Activated T-helper 9 cell treated with anti-CD3 and anti-CD28 coated beads, Interleukin-2, amount 50 U/mL, for 16 hours (primary cell): Measurements from ENCODE around the gene MNAT1.

Source experiments
- DNase-seq: peaks from one replicate; pipeline ENCODE4 v3.0.0-alpha.2; 2020; ENCODE audit warnings: low read depth

Gene MNAT1

DNA sequence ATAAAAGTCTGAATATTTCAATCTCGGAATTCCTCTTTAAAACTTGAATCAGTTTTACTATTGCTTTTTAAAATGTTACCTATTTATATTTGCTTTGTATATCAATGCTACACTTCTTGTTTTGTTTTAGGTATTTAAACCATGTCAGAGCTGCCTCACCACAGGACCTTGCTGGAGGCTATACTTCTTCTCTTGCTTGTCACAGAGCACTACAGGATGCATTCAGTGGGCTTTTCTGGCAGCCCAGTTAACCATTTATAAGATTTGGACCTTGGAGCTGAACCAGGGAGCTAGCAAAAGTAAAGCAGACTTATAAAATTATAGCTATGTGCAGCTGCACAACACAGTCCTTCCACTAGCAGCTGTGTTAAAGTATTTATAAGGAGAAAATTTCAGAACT is 233.5 kb downstream of the MNAT1 start:
- no peak for DNase-seq

DNA sequence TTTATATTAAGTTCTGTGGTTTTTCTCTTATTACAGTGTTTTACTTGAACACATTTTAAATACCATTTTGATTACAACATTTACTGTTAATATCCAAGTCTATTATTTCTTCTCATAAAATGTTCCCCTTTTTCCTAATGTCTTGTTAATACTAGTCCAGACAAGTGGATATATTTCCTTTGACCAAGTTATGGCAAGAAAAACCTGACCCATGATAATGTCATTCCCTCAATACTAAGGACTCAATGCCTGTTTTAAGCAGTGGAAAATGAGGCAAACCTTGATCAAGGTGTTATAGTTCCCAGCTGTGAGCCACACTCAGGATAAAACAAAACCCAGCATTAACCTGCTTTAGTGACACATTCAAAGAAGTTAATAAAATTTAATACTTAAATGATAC is 234.1 kb downstream of the MNAT1 start:
- DNase-seq, result no peak

DNA sequence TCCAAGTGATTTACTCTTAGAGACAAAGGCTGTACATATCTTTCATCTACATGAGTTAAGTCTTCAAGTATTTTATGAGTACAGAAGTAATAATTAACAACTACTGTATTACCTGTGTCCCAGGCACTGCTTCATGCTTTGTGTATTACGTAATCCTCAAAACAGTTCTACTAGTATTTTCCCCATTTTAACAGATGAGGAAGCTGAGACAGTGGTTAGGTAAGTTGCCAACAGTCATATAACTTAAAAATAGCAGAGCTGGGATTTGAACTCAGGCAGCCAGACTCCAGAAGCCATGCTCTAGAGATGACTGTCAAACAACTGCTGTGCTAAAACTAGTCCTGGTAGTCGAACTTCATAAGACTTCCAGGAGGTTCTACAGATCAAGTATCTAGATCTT is 235.6 kb downstream of the MNAT1 start:
- no peak for DNase-seq

DNA sequence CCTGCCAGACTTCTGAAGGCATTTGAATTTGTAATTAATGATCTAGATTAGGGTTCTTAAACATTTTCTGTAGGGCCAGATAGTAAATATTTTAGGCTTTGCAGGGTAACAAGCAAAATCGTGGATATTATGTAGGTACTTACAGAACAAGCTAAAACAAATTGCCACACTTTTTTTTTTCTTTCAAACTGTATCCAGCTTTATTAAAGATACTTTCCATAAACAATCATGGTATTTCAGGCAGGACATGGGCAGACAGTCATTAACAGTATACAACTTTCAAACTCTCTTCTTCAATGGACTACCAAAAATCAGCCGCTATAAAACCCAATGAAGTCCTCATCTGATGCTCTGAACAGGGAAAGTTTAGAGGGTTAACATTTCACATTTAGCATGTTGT is 236.7 kb downstream of the MNAT1 start:
- DNase-seq, result no peak

DNA sequence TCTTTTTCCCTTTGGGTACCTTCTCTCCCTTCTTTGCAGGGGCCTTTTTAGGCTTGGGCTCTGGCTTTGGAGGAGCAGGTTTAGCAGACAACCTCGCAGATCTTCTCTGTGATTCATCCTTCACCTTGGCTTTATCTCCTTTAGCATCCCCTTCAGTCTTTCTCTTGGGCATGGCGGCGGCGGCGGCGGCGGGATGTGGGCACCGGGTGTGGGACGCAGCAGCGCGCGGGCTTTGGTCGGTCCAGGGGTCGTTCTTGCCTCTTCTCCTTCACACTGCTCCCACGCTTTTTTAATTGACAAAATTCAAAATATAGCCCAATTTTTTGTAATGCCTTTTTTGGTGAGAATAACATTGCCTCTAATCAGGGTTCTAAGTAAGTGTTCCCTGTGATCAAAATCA is 237.7 kb downstream of the MNAT1 start:
- DNase-seq, result no peak

DNA sequence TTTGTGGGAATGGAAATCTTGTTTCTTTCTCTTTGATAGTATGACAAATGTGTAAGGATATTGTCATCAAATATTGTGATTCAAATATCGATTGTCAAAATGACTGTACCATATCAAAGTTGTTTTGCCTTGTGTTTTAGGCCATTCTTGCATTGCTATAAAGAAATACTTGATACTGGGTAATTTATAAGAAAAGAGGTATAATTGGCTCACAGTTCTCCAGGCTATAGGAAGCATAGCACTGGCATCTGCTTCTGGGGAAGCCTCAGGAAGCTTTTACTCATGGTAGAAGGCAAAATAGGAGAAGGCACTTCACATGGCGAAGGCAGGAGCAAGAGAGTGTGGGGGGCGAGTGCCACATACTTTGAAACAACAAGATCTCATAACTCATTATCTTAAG is 238.5 kb downstream of the MNAT1 start:
- no peak for DNase-seq

DNA sequence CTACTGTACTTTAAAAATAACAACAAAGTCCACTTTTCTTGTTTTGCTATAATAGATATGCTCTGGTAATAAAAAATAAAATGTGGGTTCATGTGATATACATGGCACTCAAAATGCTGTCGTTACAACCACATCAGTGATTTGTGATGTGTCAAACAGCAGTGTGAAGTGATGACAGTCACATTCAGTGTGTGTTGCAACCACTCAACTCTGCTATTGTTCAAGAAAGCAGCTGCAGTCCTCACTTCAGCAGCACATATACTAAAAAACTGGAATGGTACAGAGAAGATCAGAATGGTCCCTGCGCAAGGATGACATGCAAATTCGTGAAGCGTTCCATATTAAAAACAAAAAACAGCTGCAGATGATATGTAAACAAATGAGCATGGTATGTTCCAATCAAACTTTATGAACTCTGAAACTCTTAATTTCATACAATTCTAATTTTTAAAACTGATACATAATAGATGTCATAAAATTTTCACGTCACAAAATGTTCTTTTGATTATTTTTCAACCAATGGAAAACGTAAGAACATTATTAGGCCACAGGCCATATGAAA is 239.6 kb downstream of the MNAT1 start:
- DNase-seq, result no peak

DNA sequence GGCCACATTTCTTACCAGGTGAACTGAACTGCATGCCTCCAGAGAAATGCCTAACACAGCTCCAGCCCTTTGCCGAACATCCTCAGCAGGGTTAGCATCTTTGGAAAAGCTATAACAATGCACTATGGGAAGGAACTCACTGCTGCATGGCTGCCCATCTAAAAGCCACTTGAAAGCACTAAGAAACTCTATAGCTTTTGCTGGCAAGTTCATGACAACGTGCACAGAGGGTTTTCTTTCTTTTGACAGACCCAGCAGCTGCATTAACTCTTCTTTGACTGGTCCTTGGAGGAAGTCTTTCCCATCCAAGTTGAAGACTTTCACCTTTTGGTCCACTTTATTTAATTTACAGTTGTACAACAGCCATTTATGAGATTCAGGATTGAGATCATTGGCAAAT is 241.0 kb downstream of the MNAT1 start:
- no peak for DNase-seq

DNA sequence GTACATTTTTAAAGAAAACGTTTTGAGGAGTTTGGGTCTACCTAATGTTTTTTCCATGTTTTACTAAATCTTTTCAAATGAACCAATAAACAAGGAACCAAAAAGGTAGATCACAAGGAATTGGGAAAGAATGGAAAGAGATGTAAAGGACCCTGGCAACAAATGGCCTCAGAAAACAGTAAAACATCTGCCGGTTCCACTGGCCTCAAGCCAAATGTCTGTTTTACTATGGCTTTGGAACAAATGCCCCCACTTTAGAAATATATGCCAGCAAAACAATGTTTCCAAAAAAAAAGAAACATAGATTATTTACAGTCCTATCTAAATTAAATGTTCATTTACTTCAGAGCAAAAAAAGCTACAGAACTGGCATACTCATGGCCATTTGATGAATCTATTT is 243.3 kb downstream of the MNAT1 start:
- no peak for DNase-seq

DNA sequence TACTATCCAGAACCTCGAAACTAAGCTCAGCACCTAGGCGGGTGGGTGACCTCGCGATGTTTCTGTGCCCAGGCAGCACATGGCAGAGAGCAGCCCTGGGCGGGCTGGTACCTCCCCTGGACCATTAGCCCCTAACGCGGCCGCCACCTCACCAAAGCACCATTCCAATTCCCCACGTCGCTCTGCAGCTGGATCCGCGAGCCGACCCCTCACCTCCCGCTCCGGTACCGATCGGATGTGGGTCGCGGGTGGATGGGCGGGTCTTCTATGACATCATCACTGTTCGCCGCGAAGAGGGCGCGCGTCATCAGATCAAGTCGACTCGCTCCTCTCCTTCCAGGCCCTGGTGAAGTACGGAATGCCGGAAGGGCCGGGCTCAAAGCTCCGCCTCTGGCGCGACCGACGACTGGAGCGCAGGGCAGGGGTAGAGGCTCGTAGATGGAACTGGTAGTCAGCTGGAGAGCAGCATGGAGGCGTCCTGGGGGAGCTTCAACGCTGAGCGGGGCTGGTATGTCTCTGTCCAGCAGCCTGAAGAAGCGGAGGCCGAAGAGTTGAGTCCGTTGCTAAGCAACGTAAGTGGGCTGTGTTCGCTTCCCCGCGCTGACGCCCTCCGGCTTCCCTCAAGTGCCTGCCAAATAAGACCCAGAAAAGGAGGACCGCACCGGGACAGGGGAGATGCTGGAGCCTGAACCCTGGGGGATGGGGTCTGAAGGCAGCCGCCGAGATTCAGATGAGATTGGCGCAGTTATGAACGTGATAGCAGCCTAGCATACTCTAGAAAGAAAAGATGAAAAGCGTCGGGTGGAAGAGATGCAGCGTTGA is 246.5 kb downstream of the MNAT1 start, which contains the start of the genes SLC38A6 and TRMT5:
Gene SLC38A6, plus strand, starts transcription at position 435 of the 822 bp plus-strand sequence. Its CDS starts 33 bp downstream, at position 468.
Gene TRMT5, minus strand, starts transcription at position 269 of the 822 bp plus-strand sequence. Its CDS starts 106 bp downstream, at position 163.
- DNase-seq, result peak; percentile 84

DNA sequence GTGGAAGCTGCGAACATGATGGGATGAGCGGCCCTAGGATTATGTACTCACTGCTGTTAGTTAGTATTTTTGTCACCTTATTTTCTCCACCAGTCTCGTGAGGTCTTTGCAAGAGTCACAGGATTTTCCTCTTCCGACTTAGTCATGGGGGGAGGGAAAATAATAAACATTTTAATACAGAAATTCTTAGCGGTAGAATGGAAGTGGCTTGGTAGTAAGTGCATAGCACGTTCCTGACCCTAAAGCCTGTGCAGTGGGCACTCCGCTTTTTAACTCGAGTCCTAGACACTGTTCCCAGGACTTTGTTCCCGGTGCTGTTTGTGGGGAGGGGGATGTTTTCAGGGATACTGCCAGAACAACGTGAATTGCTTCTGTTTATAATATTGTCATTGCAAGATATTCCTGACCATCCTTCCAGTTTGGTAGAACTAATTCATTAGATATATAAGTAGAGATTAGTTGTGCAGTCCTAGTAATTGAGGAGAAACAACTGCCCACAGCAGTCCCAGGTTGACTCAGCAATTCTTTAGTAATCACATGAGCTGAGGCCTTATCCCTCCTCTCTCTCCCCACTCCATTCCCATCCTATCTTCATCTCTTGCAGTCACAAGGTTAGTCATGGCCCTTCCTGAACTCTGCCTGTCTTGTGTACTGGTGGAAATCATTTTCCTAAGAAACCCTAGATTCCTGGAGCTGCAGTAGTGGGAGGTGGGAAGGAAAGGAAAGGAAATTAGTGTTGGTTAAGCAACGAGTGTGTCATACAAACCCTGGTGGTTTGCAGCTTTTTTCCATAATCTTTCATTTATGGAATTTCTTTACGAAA is 247.3 kb downstream of the MNAT1 start:
- no peak for DNase-seq

DNA sequence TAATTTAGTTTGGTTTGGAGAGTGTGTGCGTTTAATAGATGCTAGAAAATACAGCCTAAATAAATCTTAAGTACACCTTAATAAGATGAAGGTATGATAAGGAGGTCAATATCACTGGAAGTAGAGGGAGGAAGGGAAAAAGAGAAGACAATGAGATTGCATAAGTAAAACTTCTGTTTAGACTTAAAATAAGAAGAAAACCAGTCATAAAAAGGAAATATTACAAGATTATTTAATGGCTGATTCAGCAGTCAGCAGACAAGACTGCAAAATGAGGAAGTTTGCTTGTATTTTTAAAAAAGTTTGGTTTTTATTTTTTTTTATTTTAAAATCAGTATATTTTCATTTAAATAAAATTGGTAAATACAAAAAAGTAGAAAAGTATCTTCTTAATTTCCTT is 249.6 kb downstream of the MNAT1 start:
- DNase-seq, result no peak

DNA sequence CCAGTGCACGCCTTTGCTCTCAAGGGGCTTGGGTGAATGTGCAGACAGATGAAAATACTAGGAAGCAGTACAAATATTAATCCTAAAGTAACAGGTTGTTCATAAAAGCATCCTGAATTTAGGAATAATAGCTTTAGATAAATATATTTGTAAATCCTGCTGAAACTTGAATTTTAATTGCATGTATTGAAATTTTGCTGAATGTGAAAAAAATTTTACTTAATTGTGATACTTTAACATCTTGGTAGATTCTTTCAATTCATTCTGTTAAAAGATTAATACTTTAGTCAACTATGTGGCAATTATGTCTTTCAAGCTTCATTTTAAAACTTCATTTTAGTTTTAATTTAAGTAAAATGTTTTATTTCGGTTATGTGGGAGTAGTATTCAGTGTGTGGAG is 251.9 kb downstream of the MNAT1 start:
- no peak for DNase-seq

DNA sequence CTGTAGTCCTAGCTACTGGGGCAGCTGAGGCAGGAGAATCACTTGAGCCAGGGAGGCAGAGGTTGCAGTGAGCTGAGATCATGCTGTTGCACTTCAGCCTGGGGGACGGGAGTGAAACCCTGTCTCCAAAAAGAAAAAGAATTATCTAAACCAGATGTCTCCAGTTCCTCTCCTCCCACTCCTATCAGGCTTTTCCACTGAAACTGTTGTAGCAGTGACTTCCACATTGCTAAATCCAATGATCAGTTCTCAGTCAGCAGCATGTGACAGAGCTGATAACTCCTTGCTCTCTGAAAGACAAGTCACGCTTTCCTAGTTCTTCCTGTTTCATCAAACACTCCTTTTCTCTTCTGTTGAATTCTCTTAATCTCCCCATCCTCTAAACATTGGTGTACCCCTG is 255.0 kb downstream of the MNAT1 start:
- no peak for DNase-seq

DNA sequence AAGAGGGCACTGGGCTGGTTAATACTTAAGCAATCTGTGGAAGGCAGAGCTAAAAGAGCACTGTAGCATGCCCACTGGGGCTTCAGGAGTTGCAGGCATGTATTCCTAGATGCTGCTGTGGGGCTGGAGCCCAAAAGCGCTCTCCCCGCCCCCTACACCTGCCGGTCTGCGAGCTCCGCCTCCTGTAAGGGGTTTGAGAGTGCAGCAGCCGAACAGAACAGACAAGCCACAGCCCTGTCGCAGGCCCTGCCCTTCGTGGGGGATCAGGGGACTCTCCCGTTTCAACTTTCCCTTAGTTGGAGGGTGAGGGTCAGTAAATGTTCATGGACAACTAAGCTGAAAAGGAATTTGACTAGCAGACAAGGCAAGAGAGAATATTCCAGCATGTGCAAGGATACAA is 264.1 kb downstream of the MNAT1 start:
- no peak for DNase-seq

DNA sequence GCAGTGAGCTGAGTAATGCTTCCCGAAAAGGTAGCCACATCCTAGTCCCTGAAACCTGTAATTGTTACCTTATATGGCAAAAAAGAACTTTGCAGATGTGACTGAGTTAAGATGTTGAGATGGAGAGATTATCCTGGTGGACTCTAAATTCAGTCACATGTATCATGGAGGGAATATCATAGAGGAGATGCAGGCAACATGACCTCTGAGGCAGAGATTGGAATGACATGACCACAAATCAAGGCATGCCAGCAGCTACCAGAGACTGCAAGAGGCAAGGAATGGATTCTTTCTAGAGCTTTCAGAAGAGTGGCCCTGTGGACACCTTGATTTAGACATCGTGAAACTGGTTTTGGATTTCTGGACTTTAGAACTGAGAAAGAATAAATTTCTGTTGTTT is 265.0 kb downstream of the MNAT1 start:
- no peak for DNase-seq

DNA sequence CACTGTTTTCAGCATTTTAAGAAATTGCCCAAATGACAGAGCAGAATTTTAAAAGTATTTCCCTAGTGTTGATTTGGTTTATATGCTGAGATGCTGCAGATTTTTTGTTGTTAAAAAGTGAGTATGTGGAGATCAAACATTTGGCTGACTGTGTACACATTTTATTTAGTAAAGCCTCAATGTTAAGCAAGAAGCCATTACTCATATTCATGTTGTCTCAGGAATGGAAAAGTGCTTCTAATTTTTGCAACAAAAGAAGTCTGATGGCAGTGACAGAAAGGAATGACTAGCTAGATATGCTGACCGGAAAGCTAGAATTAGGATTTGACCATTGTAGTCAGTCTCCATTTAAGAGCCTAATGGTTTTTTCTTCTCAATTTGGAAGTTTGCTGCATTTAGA is 269.0 kb downstream of the MNAT1 start:
- DNase-seq, result no peak

DNA sequence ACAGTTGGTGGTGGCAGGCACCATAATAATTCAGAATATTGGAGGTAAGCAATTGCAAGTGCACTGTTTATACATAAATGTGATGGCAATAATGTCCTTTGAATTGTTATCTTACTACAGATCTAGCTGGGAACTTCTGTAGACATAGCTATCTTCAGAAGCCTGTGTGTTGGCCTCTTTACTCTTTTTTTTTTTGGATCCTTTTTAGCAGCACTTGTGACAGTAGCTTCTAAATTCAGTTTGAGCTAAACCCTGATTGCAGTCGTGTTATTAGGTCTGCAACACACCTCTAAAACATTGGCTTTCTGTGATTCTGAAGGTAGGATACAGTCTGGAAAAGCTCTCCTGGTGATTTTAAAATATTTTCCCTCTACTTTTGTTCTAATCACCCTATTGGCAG is 285.0 kb downstream of the MNAT1 start:
- no peak for DNase-seq
